Stimulated activated CD4-positive, alpha-beta T cell treated with anti-CD3 and anti-CD28 coated beads, Interleukin-4, amount 100 ng/mL, for 24 hours (primary cell): ENCODE results near the gene ANKRD63.
A peak's percentile ranks its signal among the peaks of the same experiment; 100 is the strongest.

Experiments used
- DNase-seq: peaks from one replicate; pipeline ENCODE4 v3.0.0-alpha.2; 2020

The ANKRD63 gene

GRCh38 chr15:40295297-40295696 lies 12.4 kb upstream of the ANKRD63 start:
- no peak for DNase-seq

GRCh38 chr15:40293905-40294895 lies 11.3 kb upstream of the ANKRD63 start:
- DNase-seq = no peak

- DNase-seq = no peak
Observed at GRCh38 chr15:40293006-40293405, 10.1 kb upstream of the ANKRD63 start.

GRCh38 chr15:40292246-40292645 lies 9.4 kb upstream of the ANKRD63 start:
- DNase-seq = no peak

GRCh38 chr15:40290918-40291574 lies 8.2 kb upstream of the ANKRD63 start:
- DNase-seq = no peak

GRCh38 chr15:40290545-40290917 lies 7.7 kb upstream of the ANKRD63 start:
- no peak for DNase-seq

- no peak for DNase-seq
Observed at GRCh38 chr15:40289140-40289775, 6.4 kb upstream of the ANKRD63 start.

- no peak for DNase-seq
Observed at GRCh38 chr15:40287968-40288367, 5.1 kb upstream of the ANKRD63 start.

- no peak for DNase-seq
Observed at GRCh38 chr15:40287505-40287904, 4.6 kb upstream of the ANKRD63 start.

- no peak for DNase-seq
Observed at GRCh38 chr15:40286794-40287193, 3.9 kb upstream of the ANKRD63 start.

- DNase-seq = no peak
Observed at GRCh38 chr15:40286061-40286532, 3.2 kb upstream of the ANKRD63 start.

GRCh38 chr15:40285554-40286011 lies 2.7 kb upstream of the ANKRD63 start:
- DNase-seq = no peak

GRCh38 chr15:40285151-40285550 lies 2.3 kb upstream of the ANKRD63 start:
- no peak for DNase-seq

- no peak for DNase-seq
Observed at GRCh38 chr15:40283615-40284300, 894 bp upstream of the ANKRD63 start.

GRCh38 chr15:40282147-40282868 lies 556 bp downstream of the ANKRD63 start:
- DNase-seq = peak; percentile 26

- DNase-seq = no peak
Observed at GRCh38 chr15:40281801-40282146, 1.1 kb downstream of the ANKRD63 start.

- no peak for DNase-seq
Observed at GRCh38 chr15:40281057-40281800, 1.6 kb downstream of the ANKRD63 start.

- DNase-seq = no peak
Observed at GRCh38 chr15:40280260-40281056, 2.4 kb downstream of the ANKRD63 start.

GRCh38 chr15:40279437-40280141 lies 3.3 kb downstream of the ANKRD63 start:
- DNase-seq = peak; percentile 72

GRCh38 chr15:40278026-40278425 lies 4.8 kb downstream of the ANKRD63 start:
- no peak for DNase-seq
